Fibroblast of pulmonary artery (primary cell): ENCODE data around the gene DNAJC3.

Experiments used
- DNase-seq: peaks from one replicate; pipeline ENCODE4 v3.0.0-alpha.2; 2010; ENCODE audit warnings: low read depth
- H3K4me3 ChIP-seq: replicated peaks from 2 replicates; pipeline ENCODE4 v1.5.1; 2011; ENCODE audit warnings: low read depth, mild to moderate bottlenecking, control low read depth, low read length, moderate library complexity
- TF ChIP-seq, protein P1 (sequence below): IDR thresholded peaks from 2 replicates; pipeline ENCODE4 v1.5.1; 2011; ENCODE audit warnings: mild to moderate bottlenecking, control low read depth, low read length, inconsistent platforms; ENCODE audit errors: missing control alignments

The DNAJC3 gene

DNA sequence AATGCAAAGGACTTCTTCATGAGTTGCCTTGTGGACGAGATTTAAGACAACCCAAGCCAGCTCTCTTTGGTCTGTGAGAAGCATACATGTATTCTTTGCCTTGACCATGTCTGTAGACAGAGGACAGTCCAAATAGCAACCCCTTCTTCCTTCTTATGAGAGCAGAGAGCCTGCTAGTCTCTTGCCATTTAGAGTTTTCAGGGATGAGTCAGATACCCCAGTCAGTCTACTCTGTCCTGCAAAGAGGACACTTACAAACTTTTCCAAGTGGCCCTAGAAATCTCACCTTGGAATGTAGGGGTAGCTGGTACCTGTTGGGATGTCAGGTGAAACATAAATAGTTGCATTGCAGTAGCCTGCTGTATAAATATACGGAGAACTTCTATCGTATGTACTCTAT, 36.7 kb downstream of the DNAJC3 start:
- H3K4me3 ChIP-seq: no peak overlapping the region
- DNase-seq: no peak

DNA sequence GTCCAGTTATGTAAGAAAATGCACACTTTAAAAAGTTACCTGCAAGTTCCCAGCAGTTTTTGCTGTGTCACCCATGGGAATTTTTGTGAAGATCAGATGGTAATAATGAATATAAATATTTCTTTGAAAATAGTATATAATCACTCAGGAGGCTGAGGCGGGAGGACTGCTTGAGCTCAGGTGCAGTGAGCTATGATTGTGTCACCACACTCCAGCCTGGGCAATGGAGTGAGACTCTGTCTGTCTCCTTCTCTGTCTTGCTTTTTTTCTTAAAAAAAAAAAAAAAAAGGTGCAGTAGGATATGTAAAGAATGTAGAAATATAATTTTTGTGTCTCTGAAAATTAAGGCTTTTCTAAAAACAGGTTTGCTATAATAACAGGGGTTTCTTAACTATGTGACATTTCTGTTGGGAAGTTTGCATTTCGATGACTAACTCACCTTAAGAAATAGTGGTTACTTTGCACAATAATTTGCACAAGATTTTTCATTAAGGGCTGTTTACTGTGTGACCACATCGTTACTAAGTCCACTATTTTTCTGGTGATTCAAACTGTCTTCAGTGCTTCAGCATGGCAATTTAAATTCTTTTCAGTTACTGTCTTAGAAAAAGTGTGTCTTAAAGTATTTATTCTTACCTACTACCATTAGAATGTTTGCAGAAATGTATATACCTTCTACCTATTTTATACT, 37.3 kb downstream of the DNAJC3 start:
- TF ChIP-seq, protein P1, sequence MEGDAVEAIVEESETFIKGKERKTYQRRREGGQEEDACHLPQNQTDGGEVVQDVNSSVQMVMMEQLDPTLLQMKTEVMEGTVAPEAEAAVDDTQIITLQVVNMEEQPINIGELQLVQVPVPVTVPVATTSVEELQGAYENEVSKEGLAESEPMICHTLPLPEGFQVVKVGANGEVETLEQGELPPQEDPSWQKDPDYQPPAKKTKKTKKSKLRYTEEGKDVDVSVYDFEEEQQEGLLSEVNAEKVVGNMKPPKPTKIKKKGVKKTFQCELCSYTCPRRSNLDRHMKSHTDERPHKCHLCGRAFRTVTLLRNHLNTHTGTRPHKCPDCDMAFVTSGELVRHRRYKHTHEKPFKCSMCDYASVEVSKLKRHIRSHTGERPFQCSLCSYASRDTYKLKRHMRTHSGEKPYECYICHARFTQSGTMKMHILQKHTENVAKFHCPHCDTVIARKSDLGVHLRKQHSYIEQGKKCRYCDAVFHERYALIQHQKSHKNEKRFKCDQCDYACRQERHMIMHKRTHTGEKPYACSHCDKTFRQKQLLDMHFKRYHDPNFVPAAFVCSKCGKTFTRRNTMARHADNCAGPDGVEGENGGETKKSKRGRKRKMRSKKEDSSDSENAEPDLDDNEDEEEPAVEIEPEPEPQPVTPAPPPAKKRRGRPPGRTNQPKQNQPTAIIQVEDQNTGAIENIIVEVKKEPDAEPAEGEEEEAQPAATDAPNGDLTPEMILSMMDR: no peak
- peak; percentile 76 for DNase-seq
- H3K4me3 ChIP-seq: no peak overlapping the region

More for the DNA sequence above, 36.7 kb downstream of the DNAJC3 start:
- TF ChIP-seq, protein P1: no peak

DNA sequence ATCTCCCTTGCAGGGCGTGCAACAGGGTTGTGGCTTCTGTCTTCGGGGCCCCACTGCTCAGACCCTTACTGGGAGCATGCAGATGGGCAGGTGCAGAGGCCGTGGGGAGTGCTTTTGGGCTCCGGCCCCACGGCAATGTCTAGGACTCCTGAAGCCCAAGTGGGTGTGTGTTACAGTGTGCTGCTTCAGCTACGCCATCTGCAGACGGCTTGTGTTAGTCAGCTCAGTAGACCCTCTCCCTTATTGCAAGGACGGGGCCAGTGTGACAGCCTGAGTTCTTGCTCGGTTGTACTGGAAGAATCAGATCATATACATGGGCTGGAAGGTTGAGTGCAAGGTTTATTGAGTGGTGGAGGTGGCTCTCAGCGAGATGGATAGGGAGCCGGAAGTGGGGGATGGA, 39.3 kb downstream of the DNAJC3 start:
- H3K4me3 ChIP-seq: no peak overlapping the region
- TF ChIP-seq, protein P1: no peak
- no peak for DNase-seq

DNA sequence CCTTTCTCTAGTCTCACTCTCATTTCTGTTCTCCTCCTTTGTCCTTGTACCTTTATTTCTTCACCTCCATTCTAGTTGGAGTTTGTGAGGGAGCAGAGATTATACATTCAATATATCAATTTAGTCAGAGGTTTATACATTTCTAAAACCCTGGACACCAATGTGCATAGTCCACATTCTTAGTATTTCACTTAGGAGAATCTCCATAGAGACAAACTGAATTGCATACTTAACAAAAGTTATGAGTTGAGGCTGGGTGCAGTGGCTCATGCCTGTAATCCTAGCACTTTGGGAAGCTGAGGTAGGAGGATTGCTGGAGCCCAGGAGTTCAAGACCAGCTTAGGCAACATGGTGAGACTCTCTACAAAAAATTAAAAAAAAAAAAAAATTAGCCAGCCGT, 45.3 kb downstream of the DNAJC3 start:
- no peak overlapping the region for H3K4me3 ChIP-seq
- DNase-seq: no peak
- TF ChIP-seq, protein P1: no peak

DNA sequence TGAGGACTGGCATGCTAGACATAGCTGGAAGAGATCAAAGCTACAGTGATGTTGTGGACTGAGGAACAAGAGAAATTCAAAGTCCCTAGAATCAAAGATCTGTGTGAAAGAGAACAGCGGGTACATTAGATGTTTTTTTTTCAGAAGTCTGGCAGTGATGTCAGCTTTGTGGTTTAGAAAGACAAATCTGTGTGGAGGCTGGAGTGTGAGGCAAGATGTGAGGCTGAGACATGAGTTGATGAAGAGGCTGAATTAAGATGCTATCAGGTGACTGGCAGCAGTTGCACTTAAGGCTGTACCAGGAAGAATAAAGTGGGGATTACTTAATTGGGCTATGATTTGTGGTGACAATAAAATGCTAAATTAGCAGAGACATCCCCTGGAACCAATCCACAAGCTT, 46.5 kb downstream of the DNAJC3 start:
- TF ChIP-seq, protein P1: no peak
- no peak for DNase-seq
- no peak overlapping the region for H3K4me3 ChIP-seq

DNA sequence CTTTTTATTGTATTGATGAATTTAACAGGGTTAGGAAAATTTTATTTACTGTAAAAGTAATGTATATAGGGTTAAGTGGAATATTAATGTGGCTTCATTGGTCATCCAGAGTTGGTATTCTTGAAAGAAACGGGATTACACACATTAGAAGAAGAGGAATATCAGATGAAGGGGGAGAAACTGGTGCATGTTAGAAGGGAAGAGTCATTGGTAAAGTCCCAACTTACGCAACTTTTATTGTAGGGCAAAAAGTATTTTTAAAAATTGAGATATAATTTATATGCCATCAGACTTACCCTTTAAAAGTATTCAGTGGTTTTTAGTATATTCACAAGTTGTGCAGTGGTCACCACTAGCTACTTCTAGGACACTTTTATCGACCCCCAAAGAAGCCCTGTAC, 47.3 kb downstream of the DNAJC3 start:
- peak; percentile 27 for DNase-seq
- H3K4me3 ChIP-seq: no peak overlapping the region
- TF ChIP-seq, protein P1: no peak

DNA sequence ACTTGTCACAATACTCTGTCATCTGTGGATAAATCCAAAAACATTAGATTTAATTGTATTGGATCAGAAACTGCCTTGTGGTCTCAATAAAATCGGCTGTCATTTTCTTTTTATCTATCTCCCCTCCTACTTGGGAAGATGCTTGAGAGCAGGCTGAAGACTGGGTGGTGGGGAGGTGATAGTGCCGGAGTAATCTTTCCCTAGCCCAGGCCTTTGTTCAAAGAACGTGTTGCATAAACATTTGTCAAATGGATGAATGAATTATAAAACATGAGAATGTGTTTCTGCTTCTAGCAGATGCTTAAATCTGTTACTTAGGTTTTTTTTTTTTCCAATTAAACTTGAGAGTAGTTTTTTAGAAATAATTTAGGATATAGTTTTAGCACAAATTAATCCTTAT, 49.9 kb downstream of the DNAJC3 start:
- H3K4me3 ChIP-seq: no peak overlapping the region
- TF ChIP-seq, protein P1: no peak
- no peak for DNase-seq
